ENCODE results near the gene LSM5.

The LSM5 gene

GRCh38 chr7:32490127-32490796 lies at the start of gene LSM5:
LSM5 (minus strand) TSS chr7:32490380; CDS start chr7:32490365, 15 bp downstream.
- peak; percentile 94 for DNase-seq

DNA sequence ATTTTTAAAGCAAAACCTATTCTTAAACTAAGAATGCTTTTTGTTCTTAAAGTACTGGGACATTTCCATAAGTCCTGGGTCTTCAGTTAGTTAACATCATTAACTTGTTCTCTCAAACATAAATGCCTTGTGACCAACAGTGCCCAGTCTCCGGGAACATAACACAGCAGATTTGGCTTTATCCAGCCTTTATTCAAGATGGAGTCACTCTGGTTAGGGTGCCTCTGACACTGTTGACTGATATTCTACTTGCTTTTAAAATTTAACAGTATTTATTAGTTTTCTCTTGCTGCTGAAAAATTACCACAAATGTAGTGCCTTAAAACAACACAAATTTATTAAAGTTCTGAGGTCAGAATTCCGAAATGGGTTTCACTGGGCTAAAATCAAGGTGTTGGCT lies 49.2 kb upstream of the LSM5 start:
- no peak for DNase-seq

DNA sequence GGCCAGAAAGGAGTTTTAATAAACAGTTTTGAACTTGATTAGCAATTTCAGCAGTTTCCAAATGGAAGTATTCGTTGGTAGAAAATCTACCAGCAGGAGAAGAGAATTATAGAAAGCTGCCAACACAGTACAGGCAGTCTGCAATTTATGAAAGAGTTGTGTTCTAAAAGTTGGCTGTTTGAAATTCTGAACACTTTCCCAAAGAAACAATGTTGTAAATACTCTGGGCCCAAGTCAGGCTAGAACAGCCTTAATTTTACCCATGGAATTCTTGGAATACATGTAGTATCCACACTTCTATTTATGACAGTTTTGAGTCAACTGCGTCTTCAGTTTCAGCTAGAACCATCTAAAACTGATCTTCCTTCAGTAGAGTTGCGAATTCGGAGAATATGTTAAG lies 47.6 kb upstream of the LSM5 start:
- no peak for DNase-seq

GRCh38 chr7:32536585-32536984 lies 46.4 kb upstream of the LSM5 start:
- DNase-seq: no peak

GRCh38 chr7:32536016-32536415 lies 45.8 kb upstream of the LSM5 start:
- no peak for DNase-seq

- DNase-seq: no peak
These were observed 45.1 kb upstream of the LSM5 start for GRCh38 chr7:32535162-32535702.

- no peak for DNase-seq
These were observed 43.3 kb upstream of the LSM5 start for GRCh38 chr7:32533276-32534029.

GRCh38 chr7:32532716-32533115 lies 42.5 kb upstream of the LSM5 start:
- DNase-seq: no peak

DNA sequence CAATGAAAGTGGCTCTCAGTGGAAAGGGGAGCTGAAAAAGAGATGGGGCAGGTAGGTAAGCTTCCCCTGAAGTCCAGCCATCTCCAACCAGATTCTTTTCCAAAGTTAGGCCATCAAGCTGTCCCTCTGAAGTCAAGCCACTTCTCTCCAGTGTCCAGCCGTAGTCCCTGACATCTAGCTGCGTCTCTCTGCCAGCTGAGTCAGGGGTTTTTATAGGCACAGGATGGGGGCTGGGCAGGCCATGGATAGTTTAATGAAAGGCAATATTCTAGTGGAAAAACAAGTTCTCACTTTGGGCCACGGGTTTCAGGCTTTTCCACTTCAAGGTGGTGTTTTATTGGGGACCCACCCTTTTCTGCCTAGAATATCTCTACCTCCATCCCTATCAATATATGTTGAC lies 41.9 kb upstream of the LSM5 start:
- no peak for DNase-seq

GRCh38 chr7:32531402-32531801 lies 41.2 kb upstream of the LSM5 start:
- DNase-seq: no peak

GRCh38 chr7:32525839-32526238 lies 35.7 kb upstream of the LSM5 start:
- no peak for DNase-seq

DNA sequence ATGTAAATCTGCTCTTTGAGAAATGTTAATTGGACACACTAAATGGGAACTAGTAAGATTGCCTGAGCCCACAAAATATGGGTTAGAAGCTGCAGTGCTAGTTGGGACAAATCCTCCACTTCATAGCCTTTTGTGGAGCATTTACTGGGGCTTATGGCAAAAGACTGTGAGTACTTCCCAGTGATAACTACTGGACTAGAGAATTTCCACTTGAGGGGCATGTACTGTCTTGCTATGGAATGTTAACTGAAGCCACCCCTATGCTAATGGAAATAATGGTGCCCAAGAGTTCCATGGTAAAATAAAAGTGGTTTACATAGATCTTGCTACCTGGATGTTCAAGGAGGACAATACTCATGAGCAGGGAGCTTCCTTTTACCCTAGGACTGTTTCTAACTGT lies 34.5 kb upstream of the LSM5 start:
- DNase-seq: no peak

DNA sequence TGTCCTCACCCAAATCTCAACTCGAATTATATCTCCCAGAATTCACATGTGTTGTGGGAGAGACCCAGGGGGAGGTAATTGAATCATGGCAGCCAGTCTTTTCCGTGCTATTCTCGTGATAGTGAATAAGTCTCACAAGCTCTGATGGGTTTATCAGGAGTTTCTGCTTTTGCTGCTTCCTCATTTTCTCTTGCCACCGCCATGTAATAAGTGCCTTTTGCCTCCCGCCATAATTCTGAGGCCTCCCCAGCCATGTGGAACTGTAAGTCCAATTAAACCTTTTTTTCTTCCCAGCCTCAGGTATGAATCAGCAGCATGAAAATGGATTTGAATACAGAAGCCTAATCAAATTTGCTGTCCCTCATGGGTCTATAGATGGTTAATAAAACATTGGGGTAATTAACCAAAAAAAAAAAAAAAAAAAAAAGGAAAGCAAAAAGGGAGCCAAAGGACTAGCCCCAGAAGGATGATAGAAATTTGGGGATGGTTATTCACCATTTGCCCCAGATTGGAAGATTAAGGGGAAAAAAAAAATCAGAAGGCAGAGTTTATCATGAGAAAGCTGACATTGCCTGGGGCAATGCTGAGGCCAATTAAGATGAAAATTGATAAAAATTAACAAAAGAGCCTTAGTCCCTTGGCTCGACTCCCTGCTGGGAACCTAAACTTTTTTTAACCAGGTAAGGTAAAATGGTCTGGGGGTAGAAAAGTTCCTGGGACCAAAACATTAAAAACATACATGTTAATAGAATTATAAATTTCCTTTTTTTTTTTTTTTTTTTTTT lies 32.8 kb upstream of the LSM5 start:
- peak; percentile 40 for DNase-seq

GRCh38 chr7:32519763-32520162 lies 29.6 kb upstream of the LSM5 start:
- no peak for DNase-seq

- DNase-seq: peak; percentile 0
These were observed 28.5 kb upstream of the LSM5 start for GRCh38 chr7:32518534-32519140.

DNA sequence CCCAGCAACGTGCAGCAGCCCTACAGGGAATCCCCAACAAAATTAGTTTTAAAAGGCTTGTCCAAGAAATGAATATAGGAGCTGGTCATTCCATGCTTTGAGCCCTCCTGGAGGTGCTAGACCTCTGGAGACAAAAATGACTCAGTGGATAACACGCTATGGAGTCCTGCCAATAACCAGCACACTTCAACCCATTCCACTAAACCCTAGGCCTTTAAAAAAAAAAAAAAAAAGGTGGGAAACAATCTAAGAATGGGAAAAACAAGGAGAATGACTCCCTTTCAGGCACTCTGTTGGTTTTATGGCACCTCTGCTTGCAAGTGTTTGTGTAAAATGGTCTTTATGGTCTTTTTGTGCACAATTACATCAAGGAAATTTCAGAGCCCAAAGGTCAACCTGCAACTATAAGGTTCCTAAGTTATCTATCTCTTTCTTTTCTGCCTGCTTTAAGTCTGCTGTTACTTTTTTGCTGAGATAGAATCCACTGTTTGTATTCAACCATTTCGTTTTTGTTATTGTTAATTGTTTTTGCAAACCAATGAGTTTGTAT lies 26.4 kb upstream of the LSM5 start:
- no peak for DNase-seq

GRCh38 chr7:32515890-32516550 lies 25.8 kb upstream of the LSM5 start:
- no peak for DNase-seq

DNA sequence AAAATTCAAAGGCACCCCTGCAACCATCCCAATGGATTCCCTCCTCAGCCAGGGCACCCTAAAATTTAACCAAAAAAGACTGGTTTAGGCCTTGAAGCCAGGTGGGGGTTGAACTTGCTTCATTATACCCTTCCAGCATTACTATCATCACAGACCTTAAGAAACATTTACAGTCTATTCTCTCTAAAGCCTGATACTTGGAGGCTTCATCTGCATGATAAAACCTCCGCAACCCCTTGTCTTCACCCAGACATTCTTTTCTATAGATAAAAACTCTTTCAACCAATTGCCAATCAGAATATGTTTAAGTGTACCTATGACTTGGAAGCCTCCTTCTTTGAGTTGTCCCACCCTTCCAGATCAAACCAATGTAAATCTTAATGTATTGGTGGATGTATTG lies 23.0 kb upstream of the LSM5 start:
- DNase-seq: no peak

GRCh38 chr7:32511791-32512190 lies 21.6 kb upstream of the LSM5 start:
- DNase-seq: no peak

- no peak for DNase-seq
These were observed 17.2 kb upstream of the LSM5 start for GRCh38 chr7:32507414-32507813.

DNA sequence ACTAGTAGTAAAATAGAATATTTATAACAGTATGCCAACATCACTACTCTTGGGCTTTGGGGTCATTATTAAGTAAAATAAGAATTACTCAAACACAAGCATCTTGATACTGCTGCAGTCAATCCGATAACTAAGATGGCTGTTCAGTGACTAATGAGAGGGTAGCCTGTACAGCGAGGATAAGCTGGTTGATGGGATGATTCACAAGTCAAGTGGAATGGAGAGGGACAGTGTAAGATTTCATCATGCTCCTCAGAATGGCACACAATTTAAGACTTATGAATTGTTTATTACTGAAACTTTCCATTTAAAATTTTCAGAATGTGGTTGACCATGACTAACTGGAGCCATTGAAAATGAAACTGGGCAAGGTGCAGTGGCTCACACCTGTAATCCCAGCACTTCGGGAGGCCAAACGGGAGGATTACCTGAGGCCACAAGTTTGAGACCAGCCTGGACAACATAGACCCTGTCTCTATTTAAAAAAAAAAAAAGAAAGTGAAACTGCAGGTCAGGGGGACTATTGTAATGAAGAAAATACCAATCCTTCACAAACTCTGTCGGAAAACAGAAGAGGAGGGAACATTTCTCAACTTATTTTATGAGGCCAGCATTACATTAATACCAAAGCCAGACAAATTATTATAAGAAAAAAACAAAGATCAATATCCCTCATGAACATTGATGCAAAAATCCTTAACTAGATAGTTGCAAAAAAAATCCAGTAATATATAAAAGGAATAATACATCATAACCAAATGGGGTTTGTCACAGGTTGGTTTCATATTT lies 16.3 kb upstream of the LSM5 start:
- DNase-seq: no peak
